ENCODE results near the gene YAF2. TPM values are rescaled to one million over a fixed set of nuclear protein-coding genes. Genes with fewer than 3 reads are reported as not detected.
A peak's percentile ranks its signal among the peaks of the same experiment; 100 is the strongest.

YAF2 gene
- total RNA-seq, 1 experiment from 2014 or later: 49.6 TPM

GRCh38 chr12:42162193-42162592 is 75.9 kb downstream of the YAF2 start:
- intact Hi-C loops (cut with micrococcal nuclease): no loop called here
- ChIA-PET POLR2A (interaction anchor here (0.6 to 4.4 kb wide), 6 partner anchors 17 to 221 kb away, joined by 3 to 20 read pairs (median 4); partner anchors contain the start of gene GXYLT1), CTCF (interaction anchor here (0.6 kb wide), 1 partner anchor 59 kb away, joined by 3 read pairs; no protein-coding TSS in a partner anchor)
- no peak overlapping the region for H3K27ac Mint-ChIP-seq (ENCODE audit: low read depth, unreplicated experiment)
- no TSS peak for BruUV-seq (replicated peaks)
- H3K4me1 Mint-ChIP-seq (ENCODE audit: insufficient read depth, unreplicated experiment): peaks cover 12% of the 10 kb centered on the region
- peaks cover 19% of the 10 kb centered on the region for H3K36me3 Mint-ChIP-seq (ENCODE audit: insufficient read depth, unreplicated experiment)
- DNase-seq (ENCODE audit: unreplicated experiment): peak; percentile 29
- TF ChIP-seq CTCF (IDR thresholded peaks at IDR 0.05; ENCODE audit: unreplicated experiment): no peak
- H3K27me3 Mint-ChIP-seq (ENCODE audit: insufficient read depth, unreplicated experiment): no peaks in the 10 kb centered on the region
- no peaks in the 10 kb centered on the region for H3K9me3 Mint-ChIP-seq (ENCODE audit: unreplicated experiment)
- no peak overlapping the region for H3K4me3 Mint-ChIP-seq (ENCODE audit: unreplicated experiment)

GRCh38 chr12:42161529-42161928 is 76.5 kb downstream of the YAF2 start:
- TF ChIP-seq CTCF (IDR thresholded peaks at IDR 0.05; ENCODE audit: unreplicated experiment): no peak
- ChIA-PET CTCF (interaction anchor here (0.6 to 0.9 kb wide), 3 partner anchors 15 to 31 kb away, joined by 3 to 6 read pairs (median 3); no protein-coding TSS in a partner anchor), POLR2A (interaction anchor here (1.2 to 4.4 kb wide), 2 partner anchors 16 to 164 kb away, joined by 3 to 20 read pairs; partner anchors contain the start of genes GXYLT1, PPHLN1 and ZCRB1)
- intact Hi-C loops (cut with micrococcal nuclease): no loop called here
- H3K36me3 Mint-ChIP-seq (ENCODE audit: insufficient read depth, unreplicated experiment): peaks cover 19% of the 10 kb centered on the region
- H3K27me3 Mint-ChIP-seq (ENCODE audit: insufficient read depth, unreplicated experiment): no peaks in the 10 kb centered on the region
- no peak overlapping the region for H3K4me3 Mint-ChIP-seq (ENCODE audit: unreplicated experiment)
- H3K9me3 Mint-ChIP-seq (ENCODE audit: unreplicated experiment): no peaks in the 10 kb centered on the region
- H3K27ac Mint-ChIP-seq (ENCODE audit: low read depth, unreplicated experiment): no peak overlapping the region
- H3K4me1 Mint-ChIP-seq (ENCODE audit: insufficient read depth, unreplicated experiment): peaks cover 12% of the 10 kb centered on the region
- DNase-seq (ENCODE audit: unreplicated experiment): no peak
- no TSS peak for BruUV-seq (replicated peaks)

- Mint-ChIP-seq H3K36me3 (ENCODE audit: insufficient read depth, unreplicated experiment) (peaks cover 10% of the 10 kb centered on the region), H3K4me1 (ENCODE audit: insufficient read depth, unreplicated experiment) (no peaks in the 10 kb centered on the region), H3K9me3 (ENCODE audit: unreplicated experiment) (peaks cover 7% of the 10 kb centered on the region), H3K27me3 (ENCODE audit: insufficient read depth, unreplicated experiment) (no peaks in the 10 kb centered on the region), H3K27ac (ENCODE audit: low read depth, unreplicated experiment) (no peak overlapping the region), H3K4me3 (ENCODE audit: unreplicated experiment) (no peak overlapping the region)
- no peak for DNase-seq (ENCODE audit: unreplicated experiment)
- POLR2A ChIA-PET: interaction anchor here (0.7 to 3.6 kb wide), 2 partner anchors 11 to 197 kb away, joined by 3 to 12 read pairs; partner anchors contain the start of gene GXYLT1
- CTCF ChIA-PET: interaction anchor here (0.6 kb wide), 1 partner anchor 14 kb away, joined by 3 read pairs; no protein-coding TSS in a partner anchor
- BruUV-seq (replicated peaks): no TSS peak
- TF ChIP-seq CTCF (IDR thresholded peaks at IDR 0.05; ENCODE audit: unreplicated experiment): no peak
- intact Hi-C loops (cut with micrococcal nuclease): no loop called here
Observed at GRCh38 chr12:42156232-42156631, 81.8 kb downstream of the YAF2 start.

GRCh38 chr12:42145552-42146215 is 92.4 kb downstream of the YAF2 start:
- intact Hi-C loops (cut with micrococcal nuclease): no loop called here
- H3K4me1 Mint-ChIP-seq (ENCODE audit: insufficient read depth, unreplicated experiment): peaks cover 27% of the 10 kb centered on the region
- no TSS peak for BruUV-seq (replicated peaks)
- DNase-seq (ENCODE audit: unreplicated experiment): no peak
- no peaks in the 10 kb centered on the region for H3K9me3 Mint-ChIP-seq (ENCODE audit: unreplicated experiment)
- CTCF ChIA-PET: interaction anchor here (0.7 to 1.4 kb wide), 7 partner anchors 12 to 868 kb away, joined by 3 to 9 read pairs (median 4); no protein-coding TSS in a partner anchor
- peak overlapping the region; percentile 43 for H3K27ac Mint-ChIP-seq (ENCODE audit: low read depth, unreplicated experiment)
- POLR2A ChIA-PET: interaction anchor here (0.6 to 1.9 kb wide), 17 partner anchors 10 to 203 kb away, joined by 3 to 20 read pairs (median 4); partner anchors contain the start of genes PPHLN1, YAF2 and ZCRB1
- peak overlapping the region; percentile 85 for H3K4me3 Mint-ChIP-seq (ENCODE audit: unreplicated experiment)
- H3K27me3 Mint-ChIP-seq (ENCODE audit: insufficient read depth, unreplicated experiment): no peaks in the 10 kb centered on the region
- H3K36me3 Mint-ChIP-seq (ENCODE audit: insufficient read depth, unreplicated experiment): peaks cover 6% of the 10 kb centered on the region
- TF ChIP-seq CTCF (IDR thresholded peaks at IDR 0.05; ENCODE audit: unreplicated experiment): no peak
